Brain pericyte (primary cell): ENCODE results near the gene STRN3.

ENCODE experiments used
- DNase-seq: peaks from one replicate; pipeline ENCODE4 v3.0.0-alpha.2; 2012; ENCODE audit warnings: low read depth, low spot score

STRN3 gene

GRCh38 chr14:30874120-30874998 lies 151.8 kb downstream of the STRN3 start, which contains the start of gene COCH:
Gene COCH (plus strand): TSS chr14:30874559. CDS start chr14:30874939, 380 bp downstream.
- DNase-seq: no peak

- DNase-seq: no peak
Observed at GRCh38 chr14:30873308-30874119, 152.7 kb downstream of the STRN3 start.

- DNase-seq: no peak
Observed at GRCh38 chr14:30872602-30873001, 153.6 kb downstream of the STRN3 start.

GRCh38 chr14:30869551-30870155 lies 156.5 kb downstream of the STRN3 start:
- DNase-seq: no peak

- no peak for DNase-seq
Observed at GRCh38 chr14:30868736-30869135, 157.4 kb downstream of the STRN3 start.

GRCh38 chr14:30864934-30865333 lies 161.2 kb downstream of the STRN3 start:
- DNase-seq: no peak

- no peak for DNase-seq
Observed at GRCh38 chr14:30861200-30861599, 165.0 kb downstream of the STRN3 start.

- no peak for DNase-seq
Observed at GRCh38 chr14:30855345-30856037, 170.7 kb downstream of the STRN3 start.

GRCh38 chr14:30854492-30854891 lies 171.7 kb downstream of the STRN3 start:
- DNase-seq: no peak

- no peak for DNase-seq
Observed at GRCh38 chr14:30853946-30854345, 172.2 kb downstream of the STRN3 start.

- DNase-seq: no peak
Observed at GRCh38 chr14:30849983-30850382, 176.2 kb downstream of the STRN3 start.

- DNase-seq: no peak
Observed at GRCh38 chr14:30849354-30849753, 176.8 kb downstream of the STRN3 start.

GRCh38 chr14:30848449-30849240 lies 177.5 kb downstream of the STRN3 start:
- no peak for DNase-seq
